GM13977 (cell line): Measurements from ENCODE around the gene CCDC91.

Experiments used
- DNase-seq: peaks from one replicate; pipeline ENCODE4 v3.0.0; 2012; ENCODE audit warnings: low spot score
- CTCF ChIP-seq: IDR thresholded peaks from 2 replicates; pipeline ENCODE4 v1.5.1; 2012; ENCODE audit warnings: mild to moderate bottlenecking, control low read depth; ENCODE audit not compliant: insufficient read depth; ENCODE audit errors: extremely low read depth, missing control alignments
- in situ Hi-C: fragments of 300-500 bp; cut with MboI; formaldehyde crosslinking; loops from one replicate; pipeline ENCODE4 v1.12.0; 2022; ENCODE audit warnings: low sequenced_read_pairs, low pct_unique_long_range_greater_than_20kb, mixed read lengths, inconsistent platforms; ENCODE audit not compliant: unreplicated experiment

The CCDC91 gene

GRCh38 chr12:28177461-28177860, 12.8 kb upstream of the CCDC91 start:
- no peak for DNase-seq
- in situ Hi-C loops = loop anchor here (25.0 kb wide), 1 partner anchor 440 kb away; no protein-coding TSS in a partner anchor
- TF ChIP-seq CTCF = no peak

- no peak for TF ChIP-seq CTCF
- in situ Hi-C loops = loop anchor here (25.0 kb wide), 1 partner anchor 441 kb away; no protein-coding TSS in a partner anchor
- DNase-seq = no peak
Observed at GRCh38 chr12:28177905-28178304, 12.4 kb upstream of the CCDC91 start.

- TF ChIP-seq CTCF = no peak
- DNase-seq = no peak
- in situ Hi-C loops = loop anchor here (25.0 kb wide), 1 partner anchor 441 kb away; no protein-coding TSS in a partner anchor
Observed at GRCh38 chr12:28178775-28179174, 11.5 kb upstream of the CCDC91 start.

GRCh38 chr12:28180786-28181185, 9.5 kb upstream of the CCDC91 start:
- in situ Hi-C loops = loop anchor here (25.0 kb wide), 1 partner anchor 443 kb away; no protein-coding TSS in a partner anchor
- DNase-seq = no peak
- TF ChIP-seq CTCF = no peak

- in situ Hi-C loops = loop anchor here (25.0 kb wide), 1 partner anchor 447 kb away; no protein-coding TSS in a partner anchor
- DNase-seq = no peak
- no peak for TF ChIP-seq CTCF
Observed at GRCh38 chr12:28184375-28184774, 5.9 kb upstream of the CCDC91 start.

GRCh38 chr12:28186500-28186899, 3.8 kb upstream of the CCDC91 start:
- in situ Hi-C loops = loop anchor here (25.0 kb wide), 1 partner anchor 449 kb away; no protein-coding TSS in a partner anchor
- DNase-seq = no peak
- no peak for TF ChIP-seq CTCF
